Right lobe of liver (tissue), 4 donors: ENCODE results near the gene C2orf80.

Experiments
- CTCF ChIP-seq, 4 donors: fragments of 200-600 bp in 3 of 4; fragments of 450-650 bp in 1 of 4; IDR thresholded peaks; one replicate each; pipeline versions ENCODE4 v1.5.1 to v1.8.0; 2016 to 2022; ENCODE audit warnings: antibody characterized with exemption in 4 of 4, mild to moderate bottlenecking in 2 of 4
- POLR2A ChIP-seq: fragments of 450-650 bp; IDR thresholded peaks from one replicate; pipeline ENCODE4 v1.6.1; 2017; ENCODE audit warnings: antibody characterized with exemption, mild to moderate bottlenecking
- donor health status: DM: no; HTN: no; CAD: no.
- donor health status: DM: no; HTN: no; CAD: no.
- donor health status: DM: no; HTN: yes; CAD: no.

DNA sequence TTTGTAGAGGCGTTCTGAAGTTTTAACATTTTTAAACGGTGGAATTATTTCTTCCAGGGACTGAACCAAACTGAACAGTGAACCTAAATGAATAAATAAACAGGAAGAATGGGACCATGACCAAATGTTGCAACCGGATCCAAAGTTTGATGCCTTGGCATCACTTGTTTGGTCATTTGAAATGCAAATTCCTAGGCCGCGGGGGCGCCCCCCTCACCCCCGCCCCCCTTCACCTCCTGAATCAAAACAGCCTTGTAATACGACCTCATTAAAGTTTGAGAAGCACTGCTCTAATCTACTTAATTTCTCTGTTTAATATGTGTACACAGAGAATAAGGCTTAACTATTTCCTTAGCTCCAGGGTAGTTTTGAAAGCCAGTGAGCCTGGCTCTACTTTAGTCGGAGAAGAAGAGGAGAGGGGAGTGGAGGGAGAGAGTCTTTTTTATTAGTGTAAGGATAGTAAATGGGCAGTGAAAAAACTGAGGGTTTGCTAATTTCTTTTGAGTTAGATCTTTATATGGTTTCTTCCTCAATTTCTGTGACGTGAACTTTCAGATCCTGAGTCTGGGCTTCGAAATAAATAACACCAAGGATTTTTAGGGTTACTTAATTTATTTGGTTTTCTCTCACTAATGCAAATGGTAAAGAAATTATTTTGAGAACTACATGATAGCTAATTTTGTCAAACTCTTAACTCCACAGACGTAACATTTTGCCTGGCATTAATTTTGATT, 5.7 kb downstream of the C2orf80 start:
- TF ChIP-seq CTCF (IDR thresholded peaks at IDR 0.05) (no peak), POLR2A (no peak)
